ENCODE measurements around the gene TMC1.

- TF ChIP-seq CTCF (conservative IDR thresholded peaks at IDR 0.05) (peak; percentile 44; the same call in 1 of the 2 replicates), EZH2 (IDR thresholded peaks at IDR 0.05; ENCODE audit: low read depth) (no peak)
These were observed 322.4 kb downstream of the TMC1 start for GRCh38 chr9:72843520-72844439.

All from PC-9 (cell line).